ENCODE results near the gene GLYR1. TPM values are rescaled to one million over a fixed set of nuclear protein-coding genes. Genes with fewer than 3 reads are reported as not detected.

The GLYR1 gene
- total RNA-seq, 1 experiment from 2014 or later = 45.2 TPM

DNA sequence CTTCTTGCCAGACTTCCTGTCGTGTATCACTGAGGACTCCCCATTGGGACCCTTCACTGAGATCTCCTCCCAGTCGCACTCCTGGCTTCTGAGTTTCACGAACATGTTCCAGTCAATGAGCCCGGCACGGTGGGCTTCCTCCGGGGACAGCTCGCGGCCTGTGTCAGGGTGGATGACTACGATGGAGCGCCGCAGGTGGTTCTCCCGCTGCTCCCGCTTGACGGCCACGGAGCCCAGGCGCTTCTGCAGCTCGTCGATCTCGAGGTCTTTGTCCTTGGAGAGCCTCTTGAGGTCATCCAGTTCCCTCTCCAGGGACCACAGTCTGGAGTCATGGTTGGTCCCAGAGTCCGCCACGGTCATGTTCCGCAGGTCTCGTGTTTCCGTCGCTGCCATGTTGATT lies 36.4 kb upstream of the GLYR1 start:
- Histone ChIP-seq H3K36me3 (peaks cover 81% of the 10 kb centered on the region), H3K27me3 (no peaks in the 10 kb centered on the region), H3K4me3 (no peak overlapping the region), H3K9me3 (no peaks in the 10 kb centered on the region)
- DNase-seq = no peak

DNA sequence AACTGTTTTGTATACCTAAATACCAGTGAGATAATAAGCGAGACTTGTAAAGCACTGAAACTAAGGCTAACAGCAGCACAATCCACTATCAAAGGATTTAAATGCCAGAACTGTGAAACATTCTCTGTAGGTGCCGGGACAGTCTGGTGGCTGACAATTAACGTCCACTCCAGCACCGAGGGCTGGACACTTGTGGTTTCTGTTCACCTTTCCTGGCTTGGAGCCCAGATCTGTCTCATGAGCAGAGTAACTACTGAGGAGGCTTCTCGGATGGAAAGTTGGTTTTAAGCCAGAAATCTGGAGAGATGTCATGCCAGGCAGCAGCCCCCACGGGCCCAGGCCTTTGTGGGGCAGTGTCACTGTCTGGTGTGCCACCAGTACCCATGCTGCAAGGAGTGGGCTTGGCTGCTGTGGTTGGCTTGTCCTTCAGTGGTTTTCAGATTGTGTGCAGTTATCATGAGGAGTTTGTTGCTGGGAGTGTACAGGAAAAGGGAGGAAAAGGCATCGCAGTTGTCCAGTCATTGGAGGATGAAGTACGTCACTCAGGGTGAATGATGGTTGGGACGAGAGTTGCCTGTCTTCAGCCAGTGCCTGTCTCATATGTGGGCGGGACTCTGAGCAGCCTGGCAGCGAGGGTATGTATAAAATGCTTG lies 35.7 kb upstream of the GLYR1 start:
- Histone ChIP-seq H3K9me3 (no peaks in the 10 kb centered on the region), H3K36me3 (peaks cover 86% of the 10 kb centered on the region), H3K27me3 (no peaks in the 10 kb centered on the region), H3K4me3 (no peak overlapping the region)
- DNase-seq = no peak

DNA sequence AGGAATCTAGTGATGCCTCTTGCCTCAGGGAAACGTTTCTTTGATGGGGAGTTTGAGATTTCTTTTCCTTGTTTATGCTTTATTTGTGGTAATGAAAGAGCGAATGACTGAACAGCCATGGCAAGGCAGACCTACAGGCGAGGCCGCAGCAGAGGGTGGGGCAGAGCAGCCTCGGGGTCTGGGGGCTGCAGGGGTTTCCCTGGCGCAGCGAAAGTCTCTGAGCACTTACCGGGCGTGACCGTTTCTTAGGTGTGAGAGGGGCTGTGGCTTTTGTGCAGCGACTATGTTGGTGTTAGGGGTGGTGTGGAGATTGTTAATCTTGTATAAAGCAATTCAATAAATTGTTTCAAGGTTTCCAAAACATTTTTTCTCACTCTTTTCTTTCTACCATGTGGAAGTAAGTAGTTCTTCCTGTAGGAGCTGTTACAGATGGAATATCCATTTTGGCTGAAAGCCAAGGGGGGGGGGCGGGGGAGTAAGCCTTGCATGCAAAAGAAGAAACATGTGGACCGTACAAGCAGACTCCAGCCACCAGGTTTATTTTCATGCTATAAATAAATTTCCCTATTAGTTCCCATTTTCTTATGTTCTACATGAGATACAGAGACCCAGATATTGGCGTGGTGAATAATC lies 35.0 kb upstream of the GLYR1 start:
- H3K36me3 ChIP-seq = peaks cover 90% of the 10 kb centered on the region
- DNase-seq = no peak

DNA sequence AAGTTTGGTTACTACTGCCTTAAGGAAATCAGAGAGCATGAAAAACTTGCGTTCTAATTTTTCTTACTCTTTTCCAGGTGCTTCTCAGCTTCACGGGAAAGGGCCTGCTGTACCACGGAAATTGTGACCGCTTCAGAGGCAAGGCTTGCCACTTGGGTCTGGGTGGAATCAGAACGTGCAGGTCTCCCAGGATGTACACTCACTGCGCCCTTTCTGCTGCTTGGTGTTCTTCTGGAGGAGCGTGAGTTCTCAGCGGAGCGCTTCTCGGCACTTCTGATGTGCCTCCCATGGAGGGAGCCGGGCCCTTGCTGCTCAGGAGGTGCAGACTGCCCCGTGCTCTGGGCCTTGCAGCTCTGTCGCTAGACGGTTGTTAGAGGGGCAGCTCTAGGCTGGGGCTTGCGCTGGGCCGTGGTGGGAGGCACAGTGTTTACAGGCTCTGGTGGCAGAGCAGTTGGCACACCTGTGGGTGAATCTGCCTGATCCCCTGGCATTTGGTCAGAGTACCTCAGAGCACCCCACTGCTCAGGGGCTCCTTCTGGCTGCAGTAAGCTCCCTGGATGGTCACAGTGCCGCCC lies 33.0 kb upstream of the GLYR1 start:
- Histone ChIP-seq H3K4me3 (no peak overlapping the region), H3K9me3 (no peaks in the 10 kb centered on the region), H3K36me3 (peaks cover 94% of the 10 kb centered on the region), H3K27me3 (no peaks in the 10 kb centered on the region)
- DNase-seq = no peak

More for the DNA sequence above, 35.0 kb upstream of the GLYR1 start:
- Histone ChIP-seq H3K9me3 (no peaks in the 10 kb centered on the region), H3K27me3 (no peaks in the 10 kb centered on the region), H3K4me3 (no peak overlapping the region)

DNA sequence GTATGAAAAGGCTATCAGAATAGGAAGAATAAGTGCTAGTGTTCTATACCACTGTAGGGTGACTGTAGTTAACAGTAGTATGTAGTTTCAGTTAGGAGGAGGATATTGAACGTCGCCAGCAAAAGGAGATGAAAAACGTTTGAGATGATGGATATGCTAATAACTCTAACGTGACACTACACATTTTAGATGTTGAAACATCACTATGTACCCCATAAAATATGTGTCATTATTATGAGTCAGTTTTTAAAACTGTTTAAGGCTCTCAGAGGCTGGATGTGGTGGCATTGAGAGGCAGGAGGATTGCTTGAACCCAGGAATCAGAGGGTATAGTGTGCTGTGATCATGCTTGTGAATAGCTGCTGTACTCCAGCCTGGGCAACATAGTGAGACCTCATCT lies 32.0 kb upstream of the GLYR1 start:
- Histone ChIP-seq H3K9me3 (no peaks in the 10 kb centered on the region), H3K4me3 (no peak overlapping the region), H3K27me3 (no peaks in the 10 kb centered on the region), H3K36me3 (peaks cover 96% of the 10 kb centered on the region)
- DNase-seq = no peak

DNA sequence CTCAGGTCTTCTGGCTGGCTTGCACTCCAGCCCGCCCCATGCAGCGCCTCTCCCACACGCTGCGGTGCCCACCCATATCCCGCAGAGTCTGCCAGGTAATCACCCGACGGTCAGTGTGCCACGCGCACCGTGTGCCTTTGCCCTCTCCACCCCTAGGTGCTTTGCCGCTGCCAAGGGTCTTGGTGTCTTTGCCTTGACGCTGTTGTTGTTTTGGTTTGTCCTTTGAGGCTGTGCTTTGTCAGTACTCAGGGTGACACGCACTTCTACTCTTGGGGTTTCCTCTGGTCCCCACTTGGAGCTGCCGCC lies 30.2 kb upstream of the GLYR1 start:
- Histone ChIP-seq H3K27me3 (no peaks in the 10 kb centered on the region), H3K36me3 (peaks cover 95% of the 10 kb centered on the region), H3K4me3 (no peak overlapping the region), H3K9me3 (no peaks in the 10 kb centered on the region)
- no peak for DNase-seq

DNA sequence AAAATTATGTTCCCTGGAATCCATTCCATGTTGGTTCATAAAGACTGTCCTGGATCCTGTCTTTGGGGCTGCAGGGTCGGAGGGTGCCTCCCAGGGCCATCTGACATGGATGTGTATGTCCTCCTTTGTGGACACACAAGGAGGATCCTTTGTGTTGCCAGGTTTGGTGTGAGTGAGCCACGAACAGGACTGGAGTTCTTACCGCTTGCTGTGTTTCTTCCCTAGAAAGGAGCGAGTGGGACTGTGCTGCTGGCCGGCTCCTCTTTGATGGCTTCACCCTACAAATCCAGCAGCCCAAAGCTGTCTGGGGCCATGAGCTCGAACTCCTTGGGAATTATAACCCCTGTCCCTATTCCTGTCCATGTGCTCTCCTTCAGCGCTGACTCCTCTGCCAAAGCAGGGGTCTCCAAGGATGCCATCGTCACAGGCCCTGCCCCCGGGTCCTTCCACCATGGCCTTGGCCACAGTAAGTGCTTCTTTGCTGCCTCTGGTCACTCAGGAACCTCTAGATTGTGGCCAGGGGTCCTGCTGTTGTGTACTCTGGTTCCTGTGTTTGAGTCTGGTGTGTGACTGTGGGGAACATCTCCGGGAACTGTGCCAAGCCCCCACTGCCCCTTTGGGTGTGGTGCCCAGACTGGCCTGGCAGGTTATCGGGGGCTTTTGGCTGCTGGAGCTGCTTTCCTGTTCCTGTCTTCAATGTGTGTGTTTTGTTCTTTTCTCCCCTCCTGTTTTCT lies 29.7 kb upstream of the GLYR1 start:
- peaks cover 96% of the 10 kb centered on the region for H3K36me3 ChIP-seq

DNA sequence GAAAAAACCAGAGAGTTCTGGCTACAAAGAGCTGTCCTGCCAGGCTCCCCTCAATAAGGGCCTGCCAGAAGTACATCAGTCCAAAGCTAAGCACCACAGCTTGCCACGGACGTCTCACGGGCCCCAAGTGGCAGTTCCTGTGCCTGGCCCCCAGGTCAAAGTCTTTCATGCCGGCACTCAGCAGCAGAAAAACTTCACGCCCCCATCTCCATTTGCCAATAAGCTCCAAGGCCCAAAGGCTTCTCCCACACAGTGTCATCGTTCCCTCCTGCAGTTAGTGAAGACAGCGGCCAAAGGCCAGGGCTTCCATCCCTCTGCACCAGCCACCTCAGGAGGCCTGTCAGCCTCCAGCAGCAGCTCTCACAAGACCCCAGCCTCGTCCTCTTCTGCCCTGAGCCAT lies 27.6 kb upstream of the GLYR1 start:
- H3K4me3 ChIP-seq = no peak overlapping the region
- no peaks in the 10 kb centered on the region for H3K9me3 ChIP-seq
- no peak for DNase-seq
- H3K36me3 ChIP-seq = peaks cover 94% of the 10 kb centered on the region
- no peaks in the 10 kb centered on the region for H3K27me3 ChIP-seq

More for the DNA sequence above, 29.7 kb upstream of the GLYR1 start:
- H3K27me3 ChIP-seq = no peaks in the 10 kb centered on the region
- H3K9me3 ChIP-seq = no peaks in the 10 kb centered on the region
- H3K4me3 ChIP-seq = no peak overlapping the region
- no peak for DNase-seq

DNA sequence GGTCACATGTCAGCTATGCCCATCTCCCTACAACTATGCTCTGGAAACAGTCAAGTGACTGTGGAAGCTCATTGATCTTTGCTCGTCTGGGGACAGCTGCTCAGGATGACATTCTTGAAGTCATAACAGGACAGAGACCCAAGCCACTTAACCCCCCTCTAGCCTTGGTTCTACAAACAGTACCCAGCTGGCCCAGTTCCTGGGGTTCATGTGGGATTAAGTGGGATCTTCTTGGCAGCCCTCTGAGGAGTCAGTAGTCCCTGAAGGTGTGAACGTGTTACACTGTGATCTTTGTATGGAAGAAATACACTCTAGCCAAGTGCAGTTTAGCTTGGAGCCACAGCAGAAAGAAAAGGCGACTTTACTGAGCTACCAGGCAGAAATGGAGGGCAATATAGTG lies 26.0 kb upstream of the GLYR1 start:
- Histone ChIP-seq H3K36me3 (peaks cover 94% of the 10 kb centered on the region), H3K9me3 (no peaks in the 10 kb centered on the region), H3K4me3 (no peak overlapping the region), H3K27me3 (no peaks in the 10 kb centered on the region)
- no peak for DNase-seq

DNA sequence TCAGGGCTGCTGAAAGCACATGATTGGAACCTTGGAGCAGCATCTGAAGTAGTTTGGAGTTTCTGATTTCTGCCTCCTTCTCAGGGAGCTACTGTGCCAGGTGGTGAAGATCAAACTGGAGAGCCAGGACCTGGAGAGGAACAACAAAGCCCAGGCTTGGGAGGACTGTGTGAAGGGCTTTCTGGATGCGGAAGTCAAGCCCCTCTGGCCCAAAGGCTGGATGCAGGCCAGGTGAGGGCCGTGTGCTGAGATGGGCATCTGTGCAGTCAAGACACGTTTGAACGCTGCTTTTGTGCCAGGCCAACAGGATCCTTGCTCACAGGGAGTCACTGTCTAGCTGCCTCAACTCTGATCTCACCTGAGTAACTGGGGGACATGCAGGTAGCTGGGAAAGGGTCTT lies 24.0 kb upstream of the GLYR1 start:
- no peaks in the 10 kb centered on the region for H3K9me3 ChIP-seq
- peaks cover 92% of the 10 kb centered on the region for H3K36me3 ChIP-seq
- DNase-seq = no peak
- H3K27me3 ChIP-seq = no peaks in the 10 kb centered on the region
- H3K4me3 ChIP-seq = no peak overlapping the region

DNA sequence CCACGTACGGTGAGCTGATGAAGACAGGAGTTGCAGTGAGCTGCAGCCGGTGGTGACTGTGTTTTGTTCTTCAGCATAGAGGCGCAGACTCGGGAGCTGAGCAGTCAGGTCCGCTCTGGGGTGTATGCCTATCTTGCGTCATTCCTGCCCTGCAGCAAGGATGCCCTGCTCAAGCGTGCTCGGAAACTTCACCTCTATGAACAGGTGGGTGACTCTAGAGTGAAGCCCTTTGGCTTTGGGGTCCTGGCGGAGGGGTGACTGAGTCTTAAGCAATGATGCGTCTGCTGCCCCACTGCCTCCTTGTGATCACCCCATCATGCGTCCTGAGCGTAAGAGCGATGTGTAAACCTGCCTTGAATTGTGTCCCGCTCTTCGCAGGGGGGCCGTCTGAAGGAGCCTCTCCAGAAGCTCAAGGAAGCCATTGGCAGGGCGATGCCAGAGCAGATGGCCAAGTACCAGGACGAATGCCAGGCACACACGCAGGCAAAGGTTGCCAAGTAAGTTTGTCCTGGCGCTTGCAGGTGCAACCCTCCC lies 23.1 kb upstream of the GLYR1 start:
- Histone ChIP-seq H3K4me3 (no peak overlapping the region), H3K9me3 (no peaks in the 10 kb centered on the region), H3K27me3 (no peaks in the 10 kb centered on the region), H3K36me3 (peaks cover 86% of the 10 kb centered on the region)
- no peak for DNase-seq

DNA sequence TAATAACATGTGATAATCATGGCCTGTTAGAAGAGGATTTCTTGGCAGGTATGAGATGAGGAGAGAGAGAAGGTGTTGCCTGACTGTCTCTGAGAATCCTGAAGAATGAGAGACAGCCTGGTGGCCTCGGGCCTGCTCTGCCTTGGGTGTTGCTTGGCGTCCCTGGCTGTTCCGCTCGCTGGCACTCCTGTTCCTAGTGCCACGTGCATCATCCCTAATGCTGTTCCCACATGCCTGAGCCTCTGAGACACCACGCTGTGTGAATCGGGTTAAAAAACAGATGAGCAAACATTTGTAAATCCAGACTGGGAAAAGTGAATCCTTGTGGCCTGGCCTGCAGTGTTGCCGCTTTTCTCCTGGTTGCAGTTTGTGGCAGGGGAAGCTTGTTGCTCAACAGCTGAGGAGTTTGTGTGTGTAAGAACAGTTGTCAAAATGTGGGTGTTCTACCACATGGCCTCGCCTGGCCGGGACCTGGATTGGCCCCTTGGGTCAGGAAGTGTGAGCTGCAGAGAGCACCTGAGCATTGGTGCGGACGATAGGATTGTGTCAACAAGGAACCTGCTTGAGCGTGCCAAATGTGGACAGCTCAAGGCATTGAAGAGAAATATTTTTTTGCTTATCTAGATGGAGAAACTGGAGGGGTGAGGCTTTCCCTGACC lies 22.2 kb upstream of the GLYR1 start:
- H3K9me3 ChIP-seq = no peaks in the 10 kb centered on the region
- no peaks in the 10 kb centered on the region for H3K27me3 ChIP-seq
- no peak overlapping the region for H3K4me3 ChIP-seq
- peaks cover 86% of the 10 kb centered on the region for H3K36me3 ChIP-seq
- no peak for DNase-seq

DNA sequence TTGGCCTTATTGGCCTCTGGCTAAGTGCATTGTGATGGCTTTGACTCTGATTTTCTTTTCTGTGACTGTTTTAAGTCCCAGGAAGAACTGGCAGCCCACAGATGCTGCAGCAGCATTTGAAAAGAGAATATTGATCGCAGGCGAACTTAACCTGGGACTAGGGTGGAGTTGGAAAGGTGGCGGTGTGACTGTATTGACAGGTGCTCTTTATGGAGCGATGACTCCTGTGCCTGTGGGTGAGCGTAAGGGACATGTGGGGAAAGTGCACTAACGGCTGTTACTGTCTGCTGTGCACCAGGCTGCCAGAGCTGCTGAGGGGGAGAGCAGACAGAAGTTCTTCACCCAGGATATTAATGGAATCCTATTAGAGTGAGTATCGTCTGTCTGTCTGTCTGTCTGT lies 21.4 kb upstream of the GLYR1 start:
- DNase-seq = no peak
- Histone ChIP-seq H3K4me3 (no peak overlapping the region), H3K36me3 (peaks cover 83% of the 10 kb centered on the region), H3K9me3 (no peaks in the 10 kb centered on the region), H3K27me3 (no peaks in the 10 kb centered on the region)

DNA sequence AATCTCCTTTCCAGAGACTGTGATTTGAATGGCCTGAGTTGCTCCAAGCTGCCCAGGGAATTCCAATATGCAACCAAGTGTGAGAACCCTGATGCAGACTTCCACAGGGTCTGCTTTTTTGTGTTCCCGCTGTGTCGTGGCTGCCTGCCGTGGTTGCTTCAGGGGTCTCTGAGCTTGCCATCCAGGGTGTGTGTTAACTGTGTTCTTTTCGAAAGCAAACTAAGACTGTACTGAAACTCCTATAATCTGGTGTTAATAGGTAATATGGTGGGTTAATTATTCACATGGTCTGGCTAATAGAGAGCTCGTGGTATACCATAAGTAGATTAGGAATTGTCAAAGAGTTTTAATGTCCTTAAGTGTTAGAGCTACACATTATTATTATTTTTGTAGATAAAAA lies 20.9 kb upstream of the GLYR1 start:
- Histone ChIP-seq H3K36me3 (peaks cover 82% of the 10 kb centered on the region), H3K9me3 (no peaks in the 10 kb centered on the region), H3K4me3 (no peak overlapping the region), H3K27me3 (no peaks in the 10 kb centered on the region)
- no peak for DNase-seq

DNA sequence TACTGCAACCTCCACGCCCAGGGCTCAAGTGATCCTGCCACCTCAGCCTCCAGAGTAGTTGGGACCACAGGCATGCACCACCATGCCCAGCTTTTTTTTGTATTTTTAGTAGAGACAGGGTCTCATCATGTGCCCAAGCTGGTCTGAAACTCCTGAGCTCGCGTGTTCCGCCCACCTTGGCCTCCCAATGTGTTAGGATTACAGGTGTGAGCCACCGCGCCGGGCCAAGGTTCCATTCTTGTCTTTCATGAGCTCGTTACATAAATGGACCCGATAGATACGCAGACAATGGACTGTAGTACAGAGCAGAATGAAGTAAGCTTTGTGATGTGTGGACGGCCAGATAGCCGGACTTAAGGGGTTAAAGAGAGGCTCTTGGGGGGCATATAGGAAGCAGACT lies 19.5 kb upstream of the GLYR1 start:
- Histone ChIP-seq H3K36me3 (peaks cover 84% of the 10 kb centered on the region), H3K9me3 (no peaks in the 10 kb centered on the region), H3K27me3 (no peaks in the 10 kb centered on the region), H3K4me3 (no peak overlapping the region)
- no peak for DNase-seq

DNA sequence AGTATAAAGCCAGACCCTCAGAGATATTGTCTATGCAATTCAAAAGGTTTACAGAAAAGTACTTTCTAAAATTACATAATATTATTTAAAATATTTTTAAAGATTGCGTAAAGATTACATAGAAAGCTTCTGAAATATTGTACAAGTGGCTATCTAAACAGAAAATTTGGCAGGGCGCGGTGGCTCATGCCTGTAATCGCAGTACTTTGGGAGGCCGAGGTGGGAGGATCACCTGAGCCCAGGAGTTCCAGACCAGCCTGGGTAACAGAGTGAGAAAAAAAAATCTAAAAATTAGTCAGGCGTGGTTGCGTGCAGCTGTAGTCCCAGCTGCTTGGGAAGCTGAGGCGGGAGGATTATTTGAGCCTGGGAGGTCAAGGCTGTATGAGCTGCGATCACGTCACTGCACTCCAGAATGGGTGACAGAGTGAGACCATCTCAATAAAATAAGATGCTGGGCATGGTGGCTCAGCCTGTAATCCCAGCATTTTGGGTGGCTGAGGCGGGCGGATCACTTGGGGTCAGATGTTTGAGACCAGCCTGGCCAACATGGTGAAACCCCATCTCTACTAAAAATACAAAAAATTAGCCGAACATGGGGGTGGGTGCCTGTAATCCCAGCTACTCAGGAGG lies 18.3 kb upstream of the GLYR1 start:
- no peak for DNase-seq
- no peaks in the 10 kb centered on the region for H3K9me3 ChIP-seq
- H3K36me3 ChIP-seq = peaks cover 86% of the 10 kb centered on the region
- H3K27me3 ChIP-seq = no peaks in the 10 kb centered on the region
- no peak overlapping the region for H3K4me3 ChIP-seq

DNA sequence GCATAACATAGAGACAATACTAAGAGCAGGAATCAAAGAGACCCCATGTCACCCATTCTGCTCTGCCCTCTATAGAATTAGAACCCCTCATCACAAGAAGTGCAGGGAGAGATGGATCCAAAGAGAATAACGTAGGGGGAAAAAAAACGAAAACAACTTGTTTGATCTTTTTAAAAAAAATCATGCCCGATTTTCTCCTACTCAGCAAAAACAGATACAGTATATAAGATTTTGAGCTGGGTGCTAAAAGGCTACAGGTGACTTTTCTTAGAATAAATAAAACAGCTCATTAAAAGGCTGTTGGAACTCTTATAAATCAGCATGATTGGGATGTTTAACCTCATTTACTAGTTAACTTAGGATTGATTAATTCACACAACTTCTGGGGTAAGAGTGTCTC lies 17.6 kb upstream of the GLYR1 start:
- DNase-seq = no peak
- Histone ChIP-seq H3K9me3 (no peaks in the 10 kb centered on the region), H3K36me3 (peaks cover 86% of the 10 kb centered on the region), H3K27me3 (no peaks in the 10 kb centered on the region), H3K4me3 (no peak overlapping the region)

All from MG63 (cell line).